ENCODE results near the gene PTTG1IP. TPM values are rescaled to one million over a fixed set of nuclear protein-coding genes. Genes with fewer than 3 reads are reported as not detected.

PTTG1IP gene
- total RNA-seq, 1 experiment from 2014 or later, result 96.0 TPM

DNA sequence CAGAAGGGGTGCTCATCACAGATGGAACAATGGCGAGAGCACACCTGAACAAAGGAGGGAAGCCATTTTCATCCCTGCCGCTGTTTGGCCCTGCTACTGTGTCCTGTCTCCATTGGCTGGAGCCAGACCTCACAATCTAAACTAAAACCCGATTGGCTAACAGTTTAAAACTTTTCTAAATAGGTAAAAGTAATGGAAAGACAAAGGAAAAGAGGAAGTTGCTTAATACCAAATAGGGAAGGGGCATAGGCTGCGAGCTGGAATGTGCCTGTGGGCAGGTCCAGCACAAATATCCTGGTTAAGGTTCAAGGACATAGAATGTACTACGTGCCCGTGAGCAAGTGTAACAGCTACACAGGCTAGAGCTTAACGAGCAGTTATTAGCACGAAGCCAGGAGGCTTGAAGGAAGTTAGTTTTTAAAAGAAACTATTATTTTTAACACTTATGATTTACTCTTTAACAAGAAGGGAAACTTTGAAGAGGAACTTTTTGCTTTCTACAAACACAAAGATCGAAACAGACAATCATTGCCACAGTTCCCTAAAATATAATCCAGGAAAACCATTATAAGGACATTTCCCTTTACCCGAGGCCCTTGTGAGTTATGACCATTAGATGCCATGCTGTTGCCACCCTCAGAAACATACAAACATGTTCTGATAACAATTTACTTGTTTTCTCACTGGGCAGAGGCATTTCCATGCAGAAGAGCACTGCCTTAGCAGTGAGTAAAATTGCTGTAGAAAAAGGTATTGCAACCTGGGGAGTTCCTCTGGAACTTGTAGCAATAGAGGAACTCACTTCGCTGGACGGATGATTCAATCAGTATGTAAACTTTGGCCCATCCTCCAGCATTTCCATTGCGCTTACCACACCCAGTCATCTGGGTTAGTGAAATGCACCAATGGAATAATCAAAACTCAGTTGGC is 4.8 kb upstream of the PTTG1IP start:
- H3K4me1 Mint-ChIP-seq, result peaks cover 20% of the 10 kb centered on the region
- H3K27me3 Mint-ChIP-seq (ENCODE audit: low read depth), result peaks cover 25% of the 10 kb centered on the region
- TF ChIP-seq ZNF423 (CRISPR knock-in tag; IDR thresholded peaks at IDR 0.05) (no peak), ESRRA (CRISPR knock-in tag; IDR thresholded peaks at IDR 0.05; ENCODE audit: borderline replicate concordance) (no peak), ZNF138 (CRISPR knock-in tag; conservative IDR thresholded peaks at IDR 0.05) (no peak), FOXP1 (CRISPR knock-in tag; IDR thresholded peaks at IDR 0.05; ENCODE audit: borderline replicate concordance) (no peak), GABPB1 (CRISPR knock-in tag; IDR thresholded peaks at IDR 0.05) (peak; percentile 82), MXD4 (CRISPR knock-in tag; IDR thresholded peaks at IDR 0.05; ENCODE audit: borderline replicate concordance) (no peak)
- no peak overlapping the region for H3K4me3 Mint-ChIP-seq
- no peak for DNase-seq (ENCODE audit: low spot score)
- POLR2A ChIA-PET, result no interaction called here
- H3K9me3 Mint-ChIP-seq, result peaks cover 3% of the 10 kb centered on the region; the same call in 1 of the 2 replicates
- ATAC-seq, result no peak
- CTCF ChIA-PET, result no interaction called here
- no peaks in the 10 kb centered on the region for H3K36me3 Mint-ChIP-seq
- H3K27ac Mint-ChIP-seq, result no peak overlapping the region

DNA sequence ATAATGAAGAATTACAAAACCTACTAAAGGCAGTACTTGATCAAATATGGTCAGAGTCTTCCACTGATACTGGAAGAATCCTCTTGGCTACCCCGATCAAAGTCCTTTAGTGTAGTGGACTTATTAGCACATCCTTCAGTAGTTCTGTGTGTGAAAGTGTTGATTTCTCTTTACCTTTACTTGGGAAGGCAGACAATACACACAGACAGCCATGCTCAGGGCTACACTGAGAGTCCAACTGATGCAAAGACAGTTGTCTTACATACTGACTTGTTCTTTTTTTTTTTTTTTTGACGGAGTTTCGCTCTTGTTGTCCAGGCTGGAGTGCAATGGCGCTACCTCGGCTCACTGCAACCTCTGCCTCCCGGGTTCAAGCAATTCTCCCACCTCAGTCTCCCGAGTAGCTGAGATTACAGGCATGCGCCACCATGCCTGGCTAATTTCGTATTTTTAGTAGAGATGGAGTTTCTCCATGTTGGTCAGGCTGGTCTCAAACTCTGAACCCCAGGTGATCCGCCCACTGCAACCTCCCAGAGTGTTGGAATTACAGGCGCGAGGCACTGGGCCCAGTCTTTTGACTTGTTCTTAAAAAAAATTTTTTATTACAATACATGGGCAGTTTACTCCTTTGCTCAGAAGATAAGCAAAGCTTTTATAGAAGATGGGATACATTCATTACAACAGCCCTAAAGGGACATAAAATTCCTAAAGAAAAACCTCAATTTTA is 3.5 kb upstream of the PTTG1IP start:
- no peaks in the 10 kb centered on the region for H3K36me3 Mint-ChIP-seq
- ChIA-PET CTCF (interaction anchor here (0.6 to 1.6 kb wide), 2 partner anchors 15 to 259 kb away, joined by 3 to 4 read pairs; no protein-coding TSS in a partner anchor), POLR2A (no interaction called here)
- TF ChIP-seq, protein P1, sequence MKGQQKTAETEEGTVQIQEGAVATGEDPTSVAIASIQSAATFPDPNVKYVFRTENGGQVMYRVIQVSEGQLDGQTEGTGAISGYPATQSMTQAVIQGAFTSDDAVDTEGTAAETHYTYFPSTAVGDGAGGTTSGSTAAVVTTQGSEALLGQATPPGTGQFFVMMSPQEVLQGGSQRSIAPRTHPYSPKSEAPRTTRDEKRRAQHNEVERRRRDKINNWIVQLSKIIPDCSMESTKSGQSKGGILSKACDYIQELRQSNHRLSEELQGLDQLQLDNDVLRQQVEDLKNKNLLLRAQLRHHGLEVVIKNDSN (CRISPR knock-in tag; IDR thresholded peaks at IDR 0.05), result no peak
- no peak for TF ChIP-seq PRRX2 (CRISPR knock-in tag; IDR thresholded peaks at IDR 0.05)
- TF ChIP-seq, protein P2, sequence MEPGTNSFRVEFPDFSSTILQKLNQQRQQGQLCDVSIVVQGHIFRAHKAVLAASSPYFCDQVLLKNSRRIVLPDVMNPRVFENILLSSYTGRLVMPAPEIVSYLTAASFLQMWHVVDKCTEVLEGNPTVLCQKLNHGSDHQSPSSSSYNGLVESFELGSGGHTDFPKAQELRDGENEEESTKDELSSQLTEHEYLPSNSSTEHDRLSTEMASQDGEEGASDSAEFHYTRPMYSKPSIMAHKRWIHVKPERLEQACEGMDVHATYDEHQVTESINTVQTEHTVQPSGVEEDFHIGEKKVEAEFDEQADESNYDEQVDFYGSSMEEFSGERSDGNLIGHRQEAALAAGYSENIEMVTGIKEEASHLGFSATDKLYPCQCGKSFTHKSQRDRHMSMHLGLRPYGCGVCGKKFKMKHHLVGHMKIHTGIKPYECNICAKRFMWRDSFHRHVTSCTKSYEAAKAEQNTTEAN (CRISPR knock-in tag; IDR thresholded peaks at IDR 0.05), result no peak
- TF ChIP-seq, protein P3, sequence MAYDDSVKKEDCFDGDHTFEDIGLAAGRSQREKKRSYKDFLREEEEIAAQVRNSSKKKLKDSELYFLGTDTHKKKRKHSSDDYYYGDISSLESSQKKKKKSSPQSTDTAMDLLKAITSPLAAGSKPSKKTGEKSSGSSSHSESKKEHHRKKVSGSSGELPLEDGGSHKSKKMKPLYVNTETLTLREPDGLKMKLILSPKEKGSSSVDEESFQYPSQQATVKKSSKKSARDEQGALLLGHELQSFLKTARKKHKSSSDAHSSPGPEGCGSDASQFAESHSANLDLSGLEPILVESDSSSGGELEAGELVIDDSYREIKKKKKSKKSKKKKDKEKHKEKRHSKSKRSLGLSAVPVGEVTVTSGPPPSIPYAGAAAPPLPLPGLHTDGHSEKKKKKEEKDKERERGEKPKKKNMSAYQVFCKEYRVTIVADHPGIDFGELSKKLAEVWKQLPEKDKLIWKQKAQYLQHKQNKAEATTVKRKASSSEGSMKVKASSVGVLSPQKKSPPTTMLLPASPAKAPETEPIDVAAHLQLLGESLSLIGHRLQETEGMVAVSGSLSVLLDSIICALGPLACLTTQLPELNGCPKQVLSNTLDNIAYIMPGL (CRISPR knock-in tag; IDR thresholded peaks at IDR 0.05), result no peak
- TF ChIP-seq HMGA2 (CRISPR knock-in tag; IDR thresholded peaks at IDR 0.05), result no peak
- peaks cover 3% of the 10 kb centered on the region; the same call in 1 of the 2 replicates for H3K9me3 Mint-ChIP-seq
- ATAC-seq, result no peak
- H3K4me1 Mint-ChIP-seq, result peaks cover 27% of the 10 kb centered on the region
- no peak overlapping the region for H3K27ac Mint-ChIP-seq
- H3K27me3 Mint-ChIP-seq (ENCODE audit: low read depth), result peaks cover 25% of the 10 kb centered on the region
- H3K4me3 Mint-ChIP-seq, result no peak overlapping the region
- DNase-seq (ENCODE audit: low spot score), result no peak

DNA sequence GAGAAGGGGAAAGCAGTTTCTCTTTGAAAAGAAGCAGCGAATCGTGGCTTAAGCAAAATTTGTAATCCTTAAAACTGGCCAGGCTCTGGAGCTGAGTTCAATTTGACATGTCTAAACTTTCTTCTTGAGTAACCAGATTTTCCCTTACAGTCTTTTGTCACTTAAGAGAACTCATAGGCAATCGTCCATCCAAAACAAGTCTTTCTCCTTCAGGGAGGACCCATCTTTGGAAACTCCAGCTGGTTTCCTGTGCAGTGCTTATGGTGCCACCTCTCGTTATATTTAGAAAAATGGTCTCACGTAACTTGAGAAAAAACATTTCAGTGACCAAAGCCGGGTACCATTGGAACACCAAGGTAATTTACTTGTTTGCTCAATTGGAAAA is 1.8 kb upstream of the PTTG1IP start:
- Mint-ChIP-seq H3K4me1 (peaks cover 39% of the 10 kb centered on the region), H3K27me3 (ENCODE audit: low read depth) (peaks cover 25% of the 10 kb centered on the region), H3K4me3 (peak overlapping the region; percentile 82), H3K27ac (no peak overlapping the region), H3K36me3 (no peaks in the 10 kb centered on the region), H3K9me3 (peaks cover 3% of the 10 kb centered on the region; the same call in 1 of the 2 replicates)
- ATAC-seq (no peak), DNase-seq (ENCODE audit: low spot score) (no peak)
- ChIA-PET POLR2A (interaction anchor here (0.9 kb wide), 1 partner anchor 87 kb away, joined by 3 read pairs; no protein-coding TSS in a partner anchor), CTCF (no interaction called here)
- TF ChIP-seq, protein P4, sequence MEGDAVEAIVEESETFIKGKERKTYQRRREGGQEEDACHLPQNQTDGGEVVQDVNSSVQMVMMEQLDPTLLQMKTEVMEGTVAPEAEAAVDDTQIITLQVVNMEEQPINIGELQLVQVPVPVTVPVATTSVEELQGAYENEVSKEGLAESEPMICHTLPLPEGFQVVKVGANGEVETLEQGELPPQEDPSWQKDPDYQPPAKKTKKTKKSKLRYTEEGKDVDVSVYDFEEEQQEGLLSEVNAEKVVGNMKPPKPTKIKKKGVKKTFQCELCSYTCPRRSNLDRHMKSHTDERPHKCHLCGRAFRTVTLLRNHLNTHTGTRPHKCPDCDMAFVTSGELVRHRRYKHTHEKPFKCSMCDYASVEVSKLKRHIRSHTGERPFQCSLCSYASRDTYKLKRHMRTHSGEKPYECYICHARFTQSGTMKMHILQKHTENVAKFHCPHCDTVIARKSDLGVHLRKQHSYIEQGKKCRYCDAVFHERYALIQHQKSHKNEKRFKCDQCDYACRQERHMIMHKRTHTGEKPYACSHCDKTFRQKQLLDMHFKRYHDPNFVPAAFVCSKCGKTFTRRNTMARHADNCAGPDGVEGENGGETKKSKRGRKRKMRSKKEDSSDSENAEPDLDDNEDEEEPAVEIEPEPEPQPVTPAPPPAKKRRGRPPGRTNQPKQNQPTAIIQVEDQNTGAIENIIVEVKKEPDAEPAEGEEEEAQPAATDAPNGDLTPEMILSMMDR (IDR thresholded peaks at IDR 0.05), result no peak
- no peak for TF ChIP-seq IRF2 (CRISPR knock-in tag; IDR thresholded peaks at IDR 0.05; ENCODE audit: borderline replicate concordance, low read depth)
- no peak for TF ChIP-seq TCF7 (CRISPR knock-in tag; IDR thresholded peaks at IDR 0.05; ENCODE audit: low read depth)
- TF ChIP-seq JAZF1 (CRISPR knock-in tag; IDR thresholded peaks at IDR 0.05), result no peak
- TF ChIP-seq NFE2L1 (CRISPR knock-in tag; IDR thresholded peaks at IDR 0.05), result no peak
- no peak for TF ChIP-seq CREB1 (CRISPR knock-in tag; IDR thresholded peaks at IDR 0.05)
- TF ChIP-seq NFATC4 (CRISPR knock-in tag; IDR thresholded peaks at IDR 0.05), result no peak
- TF ChIP-seq SOX15 (CRISPR knock-in tag; IDR thresholded peaks at IDR 0.05), result no peak
- no peak for TF ChIP-seq MXD4 (CRISPR knock-in tag; IDR thresholded peaks at IDR 0.05; ENCODE audit: borderline replicate concordance)
- TF ChIP-seq, protein P5, sequence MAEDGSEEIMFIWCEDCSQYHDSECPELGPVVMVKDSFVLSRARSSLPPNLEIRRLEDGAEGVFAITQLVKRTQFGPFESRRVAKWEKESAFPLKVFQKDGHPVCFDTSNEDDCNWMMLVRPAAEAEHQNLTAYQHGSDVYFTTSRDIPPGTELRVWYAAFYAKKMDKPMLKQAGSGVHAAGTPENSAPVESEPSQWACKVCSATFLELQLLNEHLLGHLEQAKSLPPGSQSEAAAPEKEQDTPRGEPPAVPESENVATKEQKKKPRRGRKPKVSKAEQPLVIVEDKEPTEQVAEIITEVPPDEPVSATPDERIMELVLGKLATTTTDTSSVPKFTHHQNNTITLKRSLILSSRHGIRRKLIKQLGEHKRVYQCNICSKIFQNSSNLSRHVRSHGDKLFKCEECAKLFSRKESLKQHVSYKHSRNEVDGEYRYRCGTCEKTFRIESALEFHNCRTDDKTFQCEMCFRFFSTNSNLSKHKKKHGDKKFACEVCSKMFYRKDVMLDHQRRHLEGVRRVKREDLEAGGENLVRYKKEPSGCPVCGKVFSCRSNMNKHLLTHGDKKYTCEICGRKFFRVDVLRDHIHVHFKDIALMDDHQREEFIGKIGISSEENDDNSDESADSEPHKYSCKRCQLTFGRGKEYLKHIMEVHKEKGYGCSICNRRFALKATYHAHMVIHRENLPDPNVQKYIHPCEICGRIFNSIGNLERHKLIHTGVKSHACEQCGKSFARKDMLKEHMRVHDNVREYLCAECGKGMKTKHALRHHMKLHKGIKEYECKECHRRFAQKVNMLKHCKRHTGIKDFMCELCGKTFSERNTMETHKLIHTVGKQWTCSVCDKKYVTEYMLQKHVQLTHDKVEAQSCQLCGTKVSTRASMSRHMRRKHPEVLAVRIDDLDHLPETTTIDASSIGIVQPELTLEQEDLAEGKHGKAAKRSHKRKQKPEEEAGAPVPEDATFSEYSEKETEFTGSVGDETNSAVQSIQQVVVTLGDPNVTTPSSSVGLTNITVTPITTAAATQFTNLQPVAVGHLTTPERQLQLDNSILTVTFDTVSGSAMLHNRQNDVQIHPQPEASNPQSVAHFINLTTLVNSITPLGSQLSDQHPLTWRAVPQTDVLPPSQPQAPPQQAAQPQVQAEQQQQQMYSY (CRISPR knock-in tag; IDR thresholded peaks at IDR 0.05), result no peak
